ENCODE data around the gene SLC16A11. TPM values are rescaled to one million over a fixed set of nuclear protein-coding genes. Genes with fewer than 3 reads are reported as not detected.

The SLC16A11 gene
- total and polyA plus RNA-seq, 2 donors (not counting 1 experiment from before 2014, with no cell fraction given) = 0.17 TPM; not detected in 1

GRCh38 chr17:7025245-7025644 lies 18.6 kb downstream of the SLC16A11 start:
- Histone ChIP-seq H2AFZ (ENCODE audit: low read length) (no peak overlapping the region), H3K4me3 (replicated peaks in 1 of 4; ENCODE audit: control extremely low read depth in 1 of 4, insufficient read depth in 1 of 4, low read depth in 3 of 4, low read length in 4 of 4) (no peak overlapping the region), H3K27ac (ENCODE audit: insufficient read depth, low read length) (no peak overlapping the region), H3K4me1 (ENCODE audit: control insufficient read depth, extremely low read depth, insufficient read depth, low read length) (peaks cover 5% of the 10 kb centered on the region), H3K27me3 (ENCODE audit: control insufficient read depth, insufficient read depth, low read length) (no peaks in the 10 kb centered on the region), H3K36me3 (ENCODE audit: control insufficient read depth, insufficient read depth, low read length) (no peaks in the 10 kb centered on the region), H3K9me3 (ENCODE audit: control insufficient read depth, insufficient read depth, low read depth, low read length) (no peaks in the 10 kb centered on the region), H3K4me2 (ENCODE audit: extremely low read depth, insufficient read depth, low read length) (no peak overlapping the region), H3K9ac (ENCODE audit: insufficient read depth, low read length) (no peak overlapping the region), H4K20me1 (ENCODE audit: control insufficient read depth, extremely low read depth, insufficient read depth, low read length) (no peaks in the 10 kb centered on the region), H3K79me2 (ENCODE audit: control insufficient read depth, insufficient read depth, low read length) (no peaks in the 10 kb centered on the region)
- no peak for TF ChIP-seq EZH2 (IDR thresholded peaks at IDR 0.05; ENCODE audit: low read length, missing control alignments)
- TF ChIP-seq CTCF (conservative IDR thresholded peaks at IDR 0.05 in 1 of 2, IDR thresholded peaks at IDR 0.05 in 1 of 2; ENCODE audit: low read depth in 1 of 2, low read length in 2 of 2) = no peak
- DNase-seq (ENCODE audit: low read depth in 2 of 2) = no peak

- Histone ChIP-seq H3K36me3 (ENCODE audit: control insufficient read depth, insufficient read depth, low read length) (no peaks in the 10 kb centered on the region), H3K9me3 (ENCODE audit: control insufficient read depth, insufficient read depth, low read depth, low read length) (no peaks in the 10 kb centered on the region), H3K4me3 (replicated peaks in 1 of 4; ENCODE audit: control extremely low read depth in 1 of 4, insufficient read depth in 1 of 4, low read depth in 3 of 4, low read length in 4 of 4) (no peak overlapping the region), H4K20me1 (ENCODE audit: control insufficient read depth, extremely low read depth, insufficient read depth, low read length) (no peaks in the 10 kb centered on the region), H3K9ac (ENCODE audit: insufficient read depth, low read length) (no peak overlapping the region), H3K4me1 (ENCODE audit: control insufficient read depth, extremely low read depth, insufficient read depth, low read length) (peaks cover 7% of the 10 kb centered on the region), H3K4me2 (ENCODE audit: extremely low read depth, insufficient read depth, low read length) (no peak overlapping the region), H2AFZ (ENCODE audit: low read length) (no peak overlapping the region), H3K79me2 (ENCODE audit: control insufficient read depth, insufficient read depth, low read length) (no peaks in the 10 kb centered on the region), H3K27me3 (ENCODE audit: control insufficient read depth, insufficient read depth, low read length) (no peaks in the 10 kb centered on the region), H3K27ac (ENCODE audit: insufficient read depth, low read length) (no peak overlapping the region)
- DNase-seq (ENCODE audit: low read depth in 2 of 2) = no peak
- TF ChIP-seq EZH2 (IDR thresholded peaks at IDR 0.05; ENCODE audit: low read length, missing control alignments) (no peak), CTCF (conservative IDR thresholded peaks at IDR 0.05 in 1 of 2, IDR thresholded peaks at IDR 0.05 in 1 of 2; ENCODE audit: low read depth in 1 of 2, low read length in 2 of 2) (no peak)
These were observed 19.5 kb downstream of the SLC16A11 start for GRCh38 chr17:7024402-7024785.

GRCh38 chr17:7023576-7024401 lies 20.1 kb downstream of the SLC16A11 start:
- Histone ChIP-seq H3K4me1 (ENCODE audit: control insufficient read depth, extremely low read depth, insufficient read depth, low read length) (peaks cover 7% of the 10 kb centered on the region), H3K27ac (ENCODE audit: insufficient read depth, low read length) (no peak overlapping the region), H3K4me3 (replicated peaks in 1 of 4; ENCODE audit: control extremely low read depth in 1 of 4, insufficient read depth in 1 of 4, low read depth in 3 of 4, low read length in 4 of 4) (peak overlapping the region in 1 of 4 experiments; percentile 6), H3K4me2 (ENCODE audit: extremely low read depth, insufficient read depth, low read length) (no peak overlapping the region), H4K20me1 (ENCODE audit: control insufficient read depth, extremely low read depth, insufficient read depth, low read length) (no peaks in the 10 kb centered on the region), H3K9me3 (ENCODE audit: control insufficient read depth, insufficient read depth, low read depth, low read length) (no peaks in the 10 kb centered on the region), H3K9ac (ENCODE audit: insufficient read depth, low read length) (no peak overlapping the region), H3K27me3 (ENCODE audit: control insufficient read depth, insufficient read depth, low read length) (no peaks in the 10 kb centered on the region), H2AFZ (ENCODE audit: low read length) (peak overlapping the region; percentile 65), H3K36me3 (ENCODE audit: control insufficient read depth, insufficient read depth, low read length) (no peaks in the 10 kb centered on the region), H3K79me2 (ENCODE audit: control insufficient read depth, insufficient read depth, low read length) (no peaks in the 10 kb centered on the region)
- DNase-seq (ENCODE audit: low read depth in 2 of 2) = peak; percentile 73 to 84
- TF ChIP-seq EZH2 (IDR thresholded peaks at IDR 0.05; ENCODE audit: low read length, missing control alignments) = no peak
- TF ChIP-seq CTCF (conservative IDR thresholded peaks at IDR 0.05 in 1 of 2, IDR thresholded peaks at IDR 0.05 in 1 of 2; ENCODE audit: low read depth in 1 of 2, low read length in 2 of 2) = no peak

All from fibroblast of lung (primary cell).